Measurements from ENCODE around the gene G6PC3. TPM values are rescaled to one million over a fixed set of nuclear protein-coding genes. Genes with fewer than 3 reads are reported as not detected.

The G6PC3 gene
- total RNA-seq, 1 experiment from 2014 or later, result 105 TPM

GRCh38 chr17:44111777-44112176, 41.2 kb downstream of the G6PC3 start:
- peaks cover 5 to 25% (median 6%) of the 10 kb centered on the region in 3 experiments; a peak in 4 of 7 replicates for H3K36me3 Mint-ChIP-seq (ENCODE audit: insufficient read depth in 1 of 3, low read depth in 3 of 3)
- no peak overlapping the region for H3K27ac Mint-ChIP-seq
- Histone ChIP-seq H4K91ac (ENCODE audit: insufficient read length, low read depth, low read length) (no peak overlapping the region), H4K5ac (ENCODE audit: insufficient read length, low read depth, low read length) (no peak overlapping the region), H2AFZ (ENCODE audit: low read length) (no peak overlapping the region), H3K79me1 (ENCODE audit: insufficient read depth, low read depth, low read length, poor library complexity, severe bottlenecking) (no peaks in the 10 kb centered on the region), H3K9ac (ENCODE audit: extremely low read depth, insufficient read length, low read length) (no peak overlapping the region), H2BK120ac (ENCODE audit: low read depth, low read length, poor library complexity, severe bottlenecking) (no peak overlapping the region), H3K4me1 (ENCODE audit: insufficient read depth, low read length) (peaks cover 5% of the 10 kb centered on the region; the same call in 1 of the 2 replicates), H3K56ac (ENCODE audit: insufficient read length, low read depth, low read length) (no peak overlapping the region), H4K8ac (replicated peaks; ENCODE audit: insufficient read length, low read depth, low read length) (no peak overlapping the region), H3K79me2 (ENCODE audit: insufficient read depth, low read length) (no peaks in the 10 kb centered on the region), H2BK20ac (ENCODE audit: low read depth, low read length, poor library complexity, severe bottlenecking) (no peak overlapping the region), H2AK5ac (ENCODE audit: insufficient read length, low read length) (no peak overlapping the region), H3K27ac (ENCODE audit: insufficient read length, low read depth, low read length) (no peak overlapping the region), H3K23ac (ENCODE audit: insufficient read length, low read depth, low read length) (no peak overlapping the region), H3K27me3 (ENCODE audit: insufficient read depth, low read length) (no peaks in the 10 kb centered on the region), H3K4ac (ENCODE audit: low read depth, low read length) (no peak overlapping the region), H3K9me3 (ENCODE audit: control insufficient read depth, low read depth, low read length) (no peaks in the 10 kb centered on the region), H2BK15ac (ENCODE audit: low read depth, low read length) (no peak overlapping the region), H2BK12ac (ENCODE audit: insufficient read length, low read depth, low read length) (no peak overlapping the region), H2BK5ac (ENCODE audit: insufficient read length, low read length) (no peak overlapping the region), H3K23me2 (ENCODE audit: insufficient read length, low read depth, low read length, poor library complexity, severe bottlenecking) (no peaks in the 10 kb centered on the region), H3K4me2 (ENCODE audit: insufficient read depth, insufficient read length, low read length) (peak overlapping the region; percentile 28), H3T11ph (ENCODE audit: low read length) (no peak overlapping the region), H3K18ac (ENCODE audit: insufficient read length, low read depth, low read length) (no peak overlapping the region), H4K20me1 (ENCODE audit: control insufficient read depth, insufficient read depth, insufficient read length) (no peaks in the 10 kb centered on the region), H3K14ac (ENCODE audit: insufficient read depth, low read length) (no peak overlapping the region)
- DNase-seq, result no peak
- H3K27me3 Mint-ChIP-seq (ENCODE audit: low read depth), result no peaks in the 10 kb centered on the region; the same call in 1 of the 2 replicates
- no peak for TF ChIP-seq CTCF (conservative IDR thresholded peaks at IDR 0.05)
- WGBS (ENCODE audit: extremely low coverage, insufficient read length, low lambda C conversion rate), result no CpG with 5 or more reads among the region's 3 CpGs
- H3K4me1 Mint-ChIP-seq, result peaks cover 22 to 38% of the 10 kb centered on the region in 2 experiments
- no peaks in the 10 kb centered on the region for H3K9me3 Mint-ChIP-seq
- no peak overlapping the region; a peak in 2 of 5 replicates for H3K4me3 Mint-ChIP-seq

All from H9 (cell line).